ENCODE results near the gene ANTXRL. TPM values are rescaled to one million over a fixed set of nuclear protein-coding genes. Genes with fewer than 3 reads are reported as not detected.
"Not testable (repeated sequence)": the region's sequence is repeated elsewhere in the genome, so short reads cannot be mapped to it uniquely, and the experiment has no call there.

The ANTXRL gene
- total RNA-seq, 4 donors from 2014 or later, result not detected

- 86 to 88% methylated on average over 7 of the region's 9 CpGs for WGBS, 2 donors
- no peak for DNase-seq
- intact Hi-C loops (cut with DNase I), result no loop called here
- Histone ChIP-seq H3K27ac (no peak overlapping the region), H3K9me3 (no peaks in the 10 kb centered on the region), H3K4me1 (peaks cover 4 to 37% (median 5%) of the 10 kb centered on the region in 3 donors), H3K36me3 (no peaks in the 10 kb centered on the region), H3K4me3 (no peak overlapping the region), H3K27me3 (no peaks in the 10 kb centered on the region)
- TF ChIP-seq CTCF (IDR thresholded peaks at IDR 0.05) (no peak), POLR2A (IDR thresholded peaks at IDR 0.05) (no peak)
Measured at GRCh38 chr10:46309511-46310142, 22.8 kb downstream of the ANTXRL start.

- H3K9me3 ChIP-seq, result no peaks in the 10 kb centered on the region
- peaks cover 4 to 37% (median 5%) of the 10 kb centered on the region in 3 donors for H3K4me1 ChIP-seq
- no peak overlapping the region for H3K4me3 ChIP-seq
- intact Hi-C loops (cut with DNase I), result no loop called here
- H3K27me3 ChIP-seq, result no peaks in the 10 kb centered on the region
- no peak overlapping the region for H3K27ac ChIP-seq
- DNase-seq, result no peak
- H3K36me3 ChIP-seq, result no peaks in the 10 kb centered on the region
- no peak for TF ChIP-seq CTCF (IDR thresholded peaks at IDR 0.05)
- TF ChIP-seq POLR2A (IDR thresholded peaks at IDR 0.05), result no peak
- 94 to 100% methylated on average over 1 to 3 of the region's 4 CpGs for WGBS, 2 donors
Measured at GRCh38 chr10:46310143-46310514, 23.3 kb downstream of the ANTXRL start.

DNA sequence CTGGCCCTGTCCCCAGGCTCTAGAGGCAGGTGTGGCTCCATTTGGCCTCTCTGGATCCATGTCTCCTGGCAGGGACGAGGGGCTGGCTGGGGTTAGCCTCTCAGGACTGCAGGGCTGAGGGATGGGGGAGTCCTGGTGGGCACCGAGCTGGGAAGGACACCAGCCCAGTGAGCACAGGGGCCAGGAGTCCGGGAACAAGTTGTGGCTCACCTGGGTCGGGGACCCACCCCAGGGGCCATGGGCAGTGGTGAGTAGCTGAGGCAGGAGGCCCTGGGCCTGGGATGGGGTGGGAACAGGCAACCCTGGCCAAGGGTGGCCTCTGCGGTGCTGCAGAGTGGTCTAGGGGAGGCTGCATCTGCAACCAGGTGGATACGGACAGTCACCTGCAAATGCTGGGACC, 24.1 kb downstream of the ANTXRL start:
- Histone ChIP-seq H3K9me3 (no peaks in the 10 kb centered on the region), H3K27ac (no peak overlapping the region), H3K4me3 (no peak overlapping the region), H3K27me3 (no peaks in the 10 kb centered on the region), H3K4me1 (peaks cover 2 to 37% (median 5%) of the 10 kb centered on the region in 3 donors), H3K36me3 (no peaks in the 10 kb centered on the region)
- WGBS, 2 donors, result 100% methylated on average over 2 of the region's 6 CpGs; no CpG with 5 or more reads in 1 of the 2 donors
- no peak for DNase-seq
- no peak for TF ChIP-seq CTCF (IDR thresholded peaks at IDR 0.05)
- TF ChIP-seq POLR2A (IDR thresholded peaks at IDR 0.05), result no peak
- intact Hi-C loops (cut with DNase I), result no loop called here

GRCh38 chr10:46311501-46311951, 24.7 kb downstream of the ANTXRL start:
- no peak for DNase-seq
- 62 to 91% methylated on average over 4 to 6 of the region's 7 CpGs for WGBS, 2 donors

DNA sequence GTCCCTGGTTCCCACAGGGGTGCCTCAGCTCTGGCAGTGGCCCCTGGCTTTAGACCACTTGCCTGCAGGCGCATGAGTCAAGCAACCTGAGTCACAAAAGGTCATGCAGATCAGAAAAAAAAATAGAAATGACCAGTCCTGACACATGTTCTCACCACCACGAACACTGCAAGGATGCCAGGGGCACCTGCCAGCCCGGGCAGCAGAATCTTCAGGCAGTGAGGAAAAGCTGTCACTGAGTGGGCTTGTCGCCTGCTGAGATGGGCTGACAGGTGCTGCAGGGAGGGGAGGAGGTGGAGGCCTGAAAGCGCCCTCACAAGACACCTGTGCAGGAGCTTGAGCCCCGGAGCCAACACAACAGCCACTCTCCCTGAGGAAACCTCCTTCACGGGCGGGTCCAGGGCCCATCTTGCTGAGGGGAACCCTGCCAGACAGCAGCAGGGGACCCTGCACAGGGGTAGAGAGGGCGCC, 25.2 kb downstream of the ANTXRL start:
- DNase-seq; H3K27ac ChIP-seq; H3K36me3 ChIP-seq; H3K4me3 ChIP-seq; H3K9me3 ChIP-seq; intact Hi-C loops (cut with DNase I); H3K27me3 ChIP-seq: not testable (repeated sequence)
- peaks cover 0 to 28% (median 5%) of the 10 kb centered on the region in 3 donors for H3K4me1 ChIP-seq
- 67 to 74% methylated on average over 1 to 4 of the region's 9 CpGs for WGBS, 2 donors

More at GRCh38 chr10:46311501-46311951, 24.7 kb downstream of the ANTXRL start:
- Histone ChIP-seq H3K4me3 (no peak overlapping the region), H3K4me1 (peaks cover 0 to 32% (median 5%) of the 10 kb centered on the region in 3 donors), H3K9me3 (no peaks in the 10 kb centered on the region), H3K27me3 (no peaks in the 10 kb centered on the region), H3K36me3 (no peaks in the 10 kb centered on the region), H3K27ac (no peak overlapping the region)
- no peak for TF ChIP-seq POLR2A (IDR thresholded peaks at IDR 0.05)
- TF ChIP-seq CTCF (IDR thresholded peaks at IDR 0.05), result no peak
- intact Hi-C loops (cut with DNase I), result no loop called here

Data from esophagus squamous epithelium (tissue), 5 donors.